GM21526 (cell line): ENCODE data around the gene GALNS.

Source experiments
- ATAC-seq: cut with Tn5 transposase; IDR thresholded peaks from one replicate; pipeline ENCODE4 v1.9.1; 2021; ENCODE audit warnings: moderate library complexity; ENCODE audit not compliant: unreplicated experiment, low FRiP score

GALNS gene

GRCh38 chr16:88820385-88821025 lies 36.2 kb downstream of the GALNS start:
- no peak for ATAC-seq

DNA sequence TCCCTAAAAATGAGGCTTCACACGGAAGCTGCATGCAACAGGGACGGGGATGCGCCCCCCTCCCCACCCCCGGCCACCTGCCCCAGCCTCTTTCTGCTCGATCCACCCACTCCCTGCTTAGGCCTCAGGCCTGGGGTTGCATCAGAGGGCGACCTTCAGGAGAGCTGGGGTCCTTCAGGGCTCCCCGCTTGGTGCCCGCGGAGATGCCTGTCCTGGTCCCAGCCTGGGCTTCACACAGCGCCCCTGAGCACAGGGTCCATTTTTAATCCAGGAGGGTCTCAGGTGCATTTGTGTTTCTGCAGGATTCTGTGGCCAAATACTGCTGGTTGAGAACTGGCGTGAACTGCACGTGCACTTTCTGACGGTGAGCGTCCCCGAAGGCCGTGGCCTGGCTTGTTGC lies 37.6 kb downstream of the GALNS start:
- ATAC-seq, result no peak

GRCh38 chr16:88818575-88818874 lies 38.2 kb downstream of the GALNS start:
- no peak for ATAC-seq

- no peak for ATAC-seq
Observed at GRCh38 chr16:88817785-88818574, 38.8 kb downstream of the GALNS start.

- ATAC-seq, result no peak
Observed at GRCh38 chr16:88816736-88817535, 39.8 kb downstream of the GALNS start.

GRCh38 chr16:88815901-88816589 lies 40.7 kb downstream of the GALNS start:
- no peak for ATAC-seq

DNA sequence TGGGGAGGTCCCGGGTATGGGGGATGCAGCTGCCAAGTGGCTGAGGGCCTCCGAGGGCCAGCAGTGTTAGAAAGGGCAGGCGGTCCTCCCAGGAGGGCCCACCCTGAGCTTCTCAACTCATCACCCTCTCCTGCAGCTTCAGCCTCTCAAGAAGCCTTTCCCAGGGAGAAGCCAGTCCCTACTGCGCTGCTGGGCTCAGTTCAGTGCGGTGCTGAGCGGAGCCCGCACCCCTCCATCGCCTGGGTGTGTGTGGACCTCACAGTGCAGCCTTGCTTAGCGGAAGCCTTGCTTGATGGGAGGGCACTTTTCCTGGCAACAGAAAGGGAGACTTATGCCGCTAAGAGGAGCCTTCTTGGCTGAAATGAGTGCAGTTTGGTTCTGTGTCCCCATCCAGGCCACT lies 41.5 kb downstream of the GALNS start:
- no peak for ATAC-seq

DNA sequence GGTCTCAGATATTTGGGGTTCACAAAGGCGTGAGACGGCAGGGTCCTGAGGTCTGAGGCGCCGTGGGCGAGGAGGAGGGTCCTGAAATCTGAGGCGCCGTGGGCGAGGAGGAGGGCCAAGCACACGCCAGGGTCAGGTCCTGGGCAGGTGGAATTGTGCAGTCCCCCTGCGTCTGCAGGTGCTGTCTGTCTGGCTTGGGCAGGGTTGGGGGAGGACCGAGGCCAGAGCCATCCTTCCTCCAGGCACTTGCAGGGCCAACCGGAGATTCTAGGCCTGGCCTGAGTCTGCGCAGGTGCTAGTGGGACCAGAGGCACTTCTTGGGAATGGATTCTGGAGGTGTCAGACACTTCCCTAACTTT lies 42.6 kb downstream of the GALNS start:
- ATAC-seq, result no peak

GRCh38 chr16:88813269-88814143 lies 43.2 kb downstream of the GALNS start:
- ATAC-seq, result no peak

- ATAC-seq, result no peak
Observed at GRCh38 chr16:88812513-88813268, 44.1 kb downstream of the GALNS start.

DNA sequence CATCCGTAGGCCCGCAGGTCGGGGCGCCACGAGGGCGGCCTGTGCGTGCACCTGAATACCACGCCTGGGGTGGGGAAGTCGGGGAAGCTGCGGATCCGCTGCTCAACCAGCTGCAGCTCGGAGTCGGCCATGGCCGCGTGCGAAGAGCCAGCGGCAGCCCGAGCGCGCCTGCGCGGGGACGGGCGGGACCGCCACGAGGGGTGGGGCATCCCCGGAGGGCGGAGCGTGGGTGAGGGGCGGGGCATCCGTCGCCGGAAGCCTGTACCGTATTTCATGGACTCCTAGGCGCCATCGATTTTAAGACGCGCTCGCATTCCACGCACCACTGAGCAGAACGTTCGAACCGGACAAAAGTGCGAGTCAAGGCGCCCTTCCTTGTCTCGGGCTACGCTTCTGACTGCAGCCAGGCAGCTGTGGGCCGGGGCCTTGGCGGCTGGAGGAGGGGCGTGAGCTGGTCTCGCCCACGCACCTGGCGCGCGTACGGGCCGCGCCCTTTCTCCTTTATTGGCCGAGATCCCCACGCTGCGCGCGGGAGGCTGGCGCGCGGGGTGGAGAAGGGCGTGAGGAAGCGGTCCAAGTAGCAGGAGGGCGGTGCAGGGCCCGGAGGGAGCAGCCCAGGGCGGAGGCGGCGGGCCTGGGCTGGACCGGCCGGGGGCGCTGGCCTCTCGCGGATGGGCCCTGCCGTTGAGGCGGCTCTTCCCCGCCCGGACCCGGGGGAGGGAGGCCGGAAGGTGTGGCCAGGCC lies 44.8 kb downstream of the GALNS start, which contains the start of gene APRT:
TSS of gene APRT (minus strand) at position 160 of the 744 bp plus-strand sequence. CDS start at position 131, 29 bp downstream.
- peak; percentile 51 for ATAC-seq

DNA sequence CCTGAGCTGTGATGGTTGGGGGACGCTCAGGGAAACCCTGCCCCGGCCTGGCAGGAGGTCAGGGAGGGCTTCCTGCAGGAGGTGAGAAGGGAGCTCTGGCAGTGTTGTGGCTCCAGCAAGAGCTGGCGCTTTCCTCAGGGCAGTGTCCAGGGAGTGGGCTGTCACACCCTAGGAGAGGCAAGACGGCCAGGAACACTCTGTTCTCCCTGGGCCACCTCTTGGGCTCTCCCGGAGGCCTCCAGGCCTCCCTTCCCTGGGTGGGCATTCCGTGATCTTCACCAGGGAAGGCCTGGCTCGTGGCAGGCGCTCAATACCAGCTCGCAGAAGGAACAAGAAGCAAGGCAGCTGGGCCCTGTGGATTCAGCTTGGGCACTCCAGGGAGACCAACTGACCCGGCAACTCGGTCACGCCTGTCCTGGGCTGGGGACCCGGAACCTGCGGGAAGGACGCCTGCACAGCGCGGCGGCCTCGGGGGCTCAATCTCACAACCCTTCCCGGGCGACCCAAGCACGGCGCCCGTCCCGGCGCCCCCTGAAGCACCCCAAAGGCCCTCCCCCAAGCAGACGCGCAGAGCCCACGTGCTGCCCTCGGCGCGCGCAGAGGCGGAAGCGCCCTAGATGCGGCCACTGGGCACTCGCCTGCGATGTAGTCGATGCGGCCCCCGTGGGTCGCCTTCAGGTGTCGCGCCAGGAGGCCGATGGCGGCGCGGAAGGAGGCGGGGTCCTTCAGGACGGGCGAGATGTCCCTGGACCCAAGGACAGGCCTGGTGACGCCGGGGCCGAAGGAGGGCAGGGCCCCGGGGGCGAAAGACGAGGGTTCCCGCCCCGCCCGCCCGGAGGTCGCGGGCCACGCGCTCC lies 45.6 kb downstream of the GALNS start:
- ATAC-seq, result peak; percentile 31

DNA sequence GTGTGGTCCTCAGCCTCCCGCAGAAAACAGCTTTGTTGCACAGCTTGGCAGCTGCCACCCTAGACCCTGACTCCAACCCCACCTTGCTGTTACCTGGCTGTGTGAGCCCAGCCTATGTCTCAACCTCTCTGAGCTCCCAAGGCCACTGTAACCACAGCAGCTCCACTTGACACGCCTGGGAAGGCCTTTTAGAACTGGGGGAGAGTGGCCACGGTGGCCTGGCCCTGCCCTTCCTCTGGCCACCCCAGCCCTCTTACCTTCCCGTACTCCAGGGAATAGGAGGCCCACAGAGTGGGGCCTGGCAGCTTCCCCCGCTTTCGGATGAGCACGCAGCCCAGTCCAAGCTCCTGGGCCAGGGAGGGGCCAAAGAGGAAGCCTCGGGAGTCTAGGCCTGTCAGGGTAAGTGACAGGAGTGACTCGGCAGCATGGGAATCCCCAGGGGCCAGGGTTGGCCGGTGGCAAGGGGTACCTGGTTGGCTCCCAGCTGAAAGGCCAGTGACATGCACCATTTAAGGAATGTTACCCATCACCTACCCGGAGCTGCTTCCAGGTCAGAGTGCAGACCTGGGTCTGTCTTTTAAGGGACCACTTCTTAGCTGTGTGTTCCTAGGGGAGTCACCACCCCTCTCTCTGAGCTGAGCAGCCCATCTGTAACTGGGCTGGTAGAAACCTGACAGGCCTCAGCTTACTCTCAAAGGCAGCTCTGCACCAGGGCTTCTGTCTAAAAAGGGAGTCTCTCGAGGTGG lies 46.4 kb downstream of the GALNS start:
- ATAC-seq, result no peak

GRCh38 chr16:88809676-88810165 lies 47.0 kb downstream of the GALNS start:
- no peak for ATAC-seq

DNA sequence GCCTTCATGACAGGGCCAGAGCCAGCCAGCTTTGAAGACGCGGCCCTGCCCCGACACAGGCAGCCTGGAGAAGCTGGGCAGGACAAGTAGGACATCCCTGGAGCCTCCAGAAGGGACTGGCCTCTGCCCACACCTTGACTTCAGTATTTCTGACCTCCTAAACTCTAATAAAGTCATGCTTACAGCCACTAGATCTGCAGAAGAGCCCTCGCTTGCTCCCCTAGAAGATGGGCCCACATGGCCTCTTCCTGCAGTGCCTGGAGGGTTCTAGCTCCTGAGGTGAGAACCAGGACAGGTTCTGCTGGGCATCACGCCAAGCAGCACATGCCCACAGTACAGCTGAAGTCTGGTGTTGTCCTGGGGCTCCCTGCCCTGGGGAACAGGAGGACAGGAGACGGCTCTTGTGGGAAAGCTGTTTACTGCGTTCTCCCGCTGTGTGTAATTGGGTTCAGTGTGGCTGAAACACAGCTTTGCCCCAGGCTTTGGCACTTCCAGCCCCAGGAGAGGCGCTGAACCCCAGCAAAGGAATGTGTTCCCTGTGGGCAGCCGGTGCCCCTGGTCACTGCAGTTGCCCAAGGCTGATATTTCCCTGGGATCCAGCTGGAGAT lies 47.6 kb downstream of the GALNS start:
- ATAC-seq, result no peak
